Stimulated activated CD4-positive, alpha-beta T cell treated with anti-CD3 and anti-CD28 coated beads, TNF-alpha, amount 100 ng/mL, for 1 hour (primary cell): Measurements from ENCODE around the gene EMX2.
"Not testable (repeated sequence)": the region's sequence is repeated elsewhere in the genome, so short reads cannot be mapped to it uniquely, and the experiment has no call there.

Experiments
- DNase-seq, 3 donors: peaks; one replicate each; pipeline ENCODE4 v3.0.0-alpha.2; 2020; ENCODE audit warnings: low read depth in 3 of 3, low spot score in 1 of 3

The EMX2 gene

GRCh38 chr10:117542706-117543224 is at the start of gene EMX2:
Gene EMX2 (plus strand): TSS chr10:117542746. CDS start chr10:117543268, 522 bp downstream.
- no peak for DNase-seq

- DNase-seq = no peak
These were observed 46.5 kb upstream of the EMX2 start for GRCh38 chr10:117496031-117496430.

GRCh38 chr10:117496616-117497028 is 45.9 kb upstream of the EMX2 start:
- peak; percentile 12 to 74 (median 41) for DNase-seq

GRCh38 chr10:117497736-117498135 is 44.8 kb upstream of the EMX2 start:
- no peak for DNase-seq

- no peak for DNase-seq
These were observed 43.1 kb upstream of the EMX2 start for GRCh38 chr10:117499248-117500105.

- no peak for DNase-seq
These were observed 42.1 kb upstream of the EMX2 start for GRCh38 chr10:117500456-117500855.

- DNase-seq = no peak
These were observed 41.0 kb upstream of the EMX2 start for GRCh38 chr10:117501460-117502035.

- no peak for DNase-seq
These were observed 39.9 kb upstream of the EMX2 start for GRCh38 chr10:117502421-117503243.

GRCh38 chr10:117503244-117504205 is 39.0 kb upstream of the EMX2 start:
- DNase-seq = no peak

- no peak for DNase-seq
These were observed 38.0 kb upstream of the EMX2 start for GRCh38 chr10:117504562-117504961.

- not testable (repeated sequence) for DNase-seq
These were observed 35.5 kb upstream of the EMX2 start for GRCh38 chr10:117507081-117507480.

GRCh38 chr10:117509573-117509972 is 33.0 kb upstream of the EMX2 start:
- no peak for DNase-seq

GRCh38 chr10:117511601-117512390 is 30.8 kb upstream of the EMX2 start:
- DNase-seq = no peak

GRCh38 chr10:117514971-117515370 is 27.6 kb upstream of the EMX2 start:
- no peak for DNase-seq

GRCh38 chr10:117516681-117517080 is 25.9 kb upstream of the EMX2 start:
- no peak for DNase-seq

- DNase-seq = no peak
These were observed 24.3 kb upstream of the EMX2 start for GRCh38 chr10:117518246-117518645.

GRCh38 chr10:117519286-117519685 is 23.3 kb upstream of the EMX2 start:
- no peak for DNase-seq

GRCh38 chr10:117519879-117520278 is 22.7 kb upstream of the EMX2 start:
- no peak for DNase-seq

GRCh38 chr10:117530791-117531190 is 11.8 kb upstream of the EMX2 start:
- no peak for DNase-seq
